HCT116 (cell line): ENCODE results near the gene RANGRF. TPM values are rescaled to one million over a fixed set of nuclear protein-coding genes. Genes with fewer than 3 reads are reported as not detected.

Source experiments
- ATAC-seq: fragments of 200-7000 bp; cut with Tn5 transposase; 2 replicates; pipeline ENCODE4 v1.9.1; 2020; ENCODE audit warnings: mild to moderate bottlenecking, moderate library complexity
- BruUV-seq: library from RNA; stranded (reverse); fragments of 400-500 nt; replicated peaks from 2 replicates; lab custom pipeline; 2021; lab: Mats Ljungman, UMichigan
- CTCF ChIA-PET: fragments of 300-600 bp; sonication (Branson Sonifier 250); formaldehyde crosslinking; loops from one replicate; lab custom pipeline; 2021; ENCODE audit warnings: antibody characterized with exemption; lab: Charles Lee
- POLR2A ChIA-PET: fragments of 300-600, 350-600 bp; sonication (Branson Sonifier 250); formaldehyde crosslinking; loops from one replicate; lab custom pipeline; 2021; ENCODE audit warnings: antibody characterized with exemption; lab: Charles Lee
- RAD21 ChIA-PET, 2 experiments: fragments of 300-600 bp; sonication (Branson Sonifier 250); formaldehyde crosslinking; loops; one replicate each; lab custom pipeline; 2023; ENCODE audit warnings: low total read pairs in 2 of 2; ENCODE audit not compliant: uncharacterized antibody in 2 of 2, unreplicated experiment in 2 of 2, low non-redundant PET in 1 of 2; lab: Charles Lee
- DNase-seq: peaks from one replicate; pipeline ENCODE4 v3.0.0-alpha.2; 2010; ENCODE audit warnings: low read depth, low spot score
- H2AFZ ChIP-seq: fragments of 200-600 bp; shearing (Covaris generic), sonication (generic); 2 replicates; pipeline ENCODE4 v1.6.1; 2017; ENCODE audit warnings: low read depth, mixed run types, mixed read lengths, antibody characterized with exemption, low read length; ENCODE audit not compliant: poor library complexity, severe bottlenecking
- H3K27ac ChIP-seq: 2 replicates; pipeline ENCODE4 v1.5.1; 2012; ENCODE audit warnings: low read depth, low read length
- H3K27me3 ChIP-seq: fragments of 200-600 bp; sonication (generic); 2 replicates; pipeline ENCODE4 v1.6.1; 2016; ENCODE audit warnings: mixed run types, low read length, mixed read lengths; ENCODE audit not compliant: insufficient read depth
- H3K36me3 ChIP-seq, 2 experiments: fragments of 200-500 bp in 1 of 2; fragments of 200-600 bp in 1 of 2; sonication (Bioruptor generic) in 1 of 2; sonication (generic) in 1 of 2; 2 replicates each; pipeline versions ENCODE4 v1.5.1 to v1.6.1; 2014 to 2016; ENCODE audit warnings: low read length in 2 of 2, inconsistent platforms in 1 of 2, mixed read lengths in 1 of 2, mixed run types in 1 of 2; ENCODE audit not compliant: insufficient read depth in 2 of 2, control insufficient read depth in 1 of 2
- H3K4me1 ChIP-seq, 2 experiments: fragments of 200-600 bp in 1 of 2; sonication (generic) in 1 of 2; 2 replicates each; pipeline versions ENCODE4 v1.5.1 to v1.6.1; 2012 to 2017; ENCODE audit warnings: low read length in 2 of 2, inconsistent platforms in 1 of 2, mild to moderate bottlenecking in 1 of 2, mixed read lengths in 1 of 2, mixed run types in 1 of 2, moderate library complexity in 1 of 2; ENCODE audit not compliant: insufficient read depth in 2 of 2, control insufficient read depth in 1 of 2
- H3K4me2 ChIP-seq: fragments of 200-600 bp; sonication (generic); 2 replicates; pipeline ENCODE4 v1.6.1; 2017; ENCODE audit warnings: mixed run types, low read length, mixed read lengths
- H3K4me3 ChIP-seq, 2 experiments: fragments of 200-600 bp in 1 of 2; sonication (generic) in 1 of 2; replicated peaks in 1 of 2; 2 replicates each; pipeline ENCODE4 v1.5.1; 2011 to 2016; ENCODE audit warnings: low read length in 2 of 2, control low read depth in 1 of 2, low read depth in 1 of 2, mild to moderate bottlenecking in 1 of 2, mixed read lengths in 1 of 2, mixed run types in 1 of 2
- H3K79me2 ChIP-seq: fragments of 200-600 bp; sonication (generic); 2 replicates; pipeline ENCODE4 v1.6.1; 2017; ENCODE audit warnings: mild to moderate bottlenecking, mixed run types, low read length, moderate library complexity, mixed read lengths; ENCODE audit not compliant: insufficient read depth
- H3K9ac ChIP-seq: fragments of 200-600 bp; sonication (generic); 2 replicates; pipeline ENCODE4 v1.6.1; 2016; ENCODE audit warnings: low read length, mixed read lengths
- H3K9me2 ChIP-seq: fragments of 200-600 bp; sonication (generic), shearing (Covaris generic); 2 replicates; pipeline ENCODE4 v1.6.1; 2017; ENCODE audit warnings: mixed run types, mild to moderate bottlenecking, moderate library complexity; ENCODE audit not compliant: insufficient read depth
- H3K9me3 ChIP-seq, 2 experiments: fragments of 200-500 bp in 1 of 2; fragments of 200-600 bp in 1 of 2; sonication (Bioruptor generic) in 1 of 2; sonication (generic) in 1 of 2; 2 replicates each; pipeline ENCODE4 v1.6.1; 2014 to 2017; ENCODE audit warnings: low read length in 2 of 2, mixed read lengths in 2 of 2, inconsistent platforms in 1 of 2, low read depth in 1 of 2, mild to moderate bottlenecking in 1 of 2, mixed run types in 1 of 2, moderate library complexity in 1 of 2; ENCODE audit not compliant: control insufficient read depth in 1 of 2, insufficient read depth in 1 of 2
- H4K20me1 ChIP-seq: fragments of 200-600 bp; sonication (generic), shearing (Covaris generic); 2 replicates; pipeline ENCODE4 v1.6.1; 2017; ENCODE audit warnings: mixed run types, mild to moderate bottlenecking, moderate library complexity; ENCODE audit not compliant: insufficient read depth
- CEBPB ChIP-seq: IDR thresholded peaks from 2 replicates; pipeline ENCODE4 v1.6.1; 2012; ENCODE audit warnings: low read depth
- EGR1 ChIP-seq: IDR thresholded peaks from 2 replicates; pipeline ENCODE4 v1.6.1; 2012; ENCODE audit warnings: low read depth
- EZH2phosphoT487 ChIP-seq: fragments of 200-600 bp; IDR thresholded peaks from 2 replicates; pipeline ENCODE4 v1.6.1; 2018; ENCODE audit warnings: antibody characterized with exemption, borderline replicate concordance
- FOSL1 ChIP-seq: IDR thresholded peaks from 2 replicates; pipeline ENCODE4 v1.6.1; 2012; ENCODE audit warnings: low read depth
- POLR2A ChIP-seq: IDR thresholded peaks from 2 replicates; pipeline ENCODE4 v1.7.0; 2011; ENCODE audit warnings: borderline replicate concordance; ENCODE audit not compliant: insufficient read depth, insufficient read length; ENCODE audit errors: extremely low read depth
- SP1 ChIP-seq: IDR thresholded peaks from 2 replicates; pipeline ENCODE4 v1.6.1; 2012; ENCODE audit warnings: low read depth
- ZFX ChIP-seq: fragments of 450-650 bp; IDR thresholded peaks from 2 replicates; pipeline ENCODE4 v1.6.1; 2017
- ZNF274 ChIP-seq: fragments of 200-500 bp; sonication (Bioruptor generic); IDR thresholded peaks from 2 replicates; pipeline ENCODE4 v1.6.1; 2014; ENCODE audit warnings: mild to moderate bottlenecking, low read depth, low read length, inconsistent platforms
- intact Hi-C: fragments of 100-400 bp; cut with micrococcal nuclease; formaldehyde crosslinking; loops from 2 replicates; pipeline ENCODE4 v1.10.0; 2022
- total RNA-seq: library from RNA; stranded (reverse); gene quantifications from one replicate; pipeline ENCODE4 v1.2.1, GENCODE V29; 2021; ENCODE audit not compliant: unreplicated experiment
- TF ChIP-seq, protein P1 (sequence below): IDR thresholded peaks from 2 replicates; pipeline ENCODE4 v1.6.1; 2012
- TF ChIP-seq, protein P2 (sequence below): IDR thresholded peaks from 2 replicates; pipeline ENCODE4 v1.6.1; 2012

Gene RANGRF
- total RNA-seq, 1 experiment from 2014 or later: 33.2 TPM

GRCh38 chr17:8256291-8256690, 32.2 kb upstream of the RANGRF start (continued):
- TF ChIP-seq CEBPB (no peak), POLR2A (no peak)
- TF ChIP-seq, all 23 proteins: peak for 0

DNA sequence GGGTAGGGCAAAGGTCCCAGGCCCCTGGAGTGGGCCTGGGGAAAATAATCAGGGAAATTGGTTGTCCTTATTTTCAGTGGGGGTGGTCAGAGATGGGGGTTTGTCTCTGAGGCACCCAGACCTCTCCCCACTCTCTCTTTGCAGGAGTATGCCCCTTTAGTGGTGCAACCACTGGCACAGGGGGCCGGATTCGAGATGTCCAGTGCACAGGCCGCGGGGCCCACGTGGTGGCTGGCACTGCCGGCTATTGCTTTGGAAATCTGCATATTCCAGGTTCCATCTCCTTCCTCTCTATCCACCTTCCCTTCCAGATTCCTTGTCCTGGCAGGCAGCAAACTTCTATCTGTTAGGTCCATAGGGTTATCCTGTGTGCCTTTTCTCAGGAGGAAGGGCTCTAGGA, 31.8 kb upstream of the RANGRF start:
- H3K79me2 ChIP-seq: peaks cover 38% of the 10 kb centered on the region
- H3K9me3 ChIP-seq: no peaks in the 10 kb centered on the region
- H3K9me2 ChIP-seq: no peaks in the 10 kb centered on the region
- H3K36me3 ChIP-seq: peaks cover 36 to 49% of the 10 kb centered on the region in 2 experiments; a peak in 3 of 4 replicates
- no peak for ATAC-seq
- ChIA-PET CTCF (no interaction called here), POLR2A (no interaction called here), RAD21 (no interaction called here)
- BruUV-seq: no TSS peak
- no peak for DNase-seq
- H3K9ac ChIP-seq: no peak overlapping the region
- TF ChIP-seq EGR1: no peak
- TF ChIP-seq FOSL1: no peak
- TF ChIP-seq ZFX: no peak
- H3K4me1 ChIP-seq: no peaks in the 10 kb centered on the region
- H3K4me2 ChIP-seq: no peak overlapping the region
- no peaks in the 10 kb centered on the region for H3K27me3 ChIP-seq
- no peak overlapping the region for H3K4me3 ChIP-seq
- H3K27ac ChIP-seq: no peak overlapping the region
- intact Hi-C loops: no loop called here
- peaks cover 3% of the 10 kb centered on the region; the same call in 1 of the 2 replicates for H4K20me1 ChIP-seq
- H2AFZ ChIP-seq: no peak overlapping the region

DNA sequence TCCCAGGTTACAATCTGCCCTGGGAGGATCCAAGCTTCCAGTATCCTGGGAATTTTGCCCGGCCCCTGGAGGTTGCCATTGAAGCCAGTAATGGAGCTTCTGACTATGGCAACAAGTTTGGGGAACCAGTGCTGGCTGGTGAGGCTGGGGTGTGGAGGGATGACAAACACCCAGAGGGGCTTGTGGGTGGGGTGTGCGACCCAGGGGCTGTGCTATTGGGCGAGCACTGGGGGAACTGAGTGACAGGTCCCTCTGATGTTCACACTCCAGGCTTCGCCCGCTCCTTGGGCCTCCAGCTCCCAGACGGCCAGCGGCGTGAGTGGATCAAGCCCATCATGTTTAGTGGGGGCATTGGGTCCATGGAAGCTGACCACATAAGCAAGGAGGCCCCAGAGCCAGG, 30.7 kb upstream of the RANGRF start:
- Histone ChIP-seq H3K9me2 (no peaks in the 10 kb centered on the region), H3K4me3 (no peak overlapping the region), H3K27ac (no peak overlapping the region), H3K4me2 (no peak overlapping the region), H3K9me3 (no peaks in the 10 kb centered on the region), H4K20me1 (peaks cover 3% of the 10 kb centered on the region; the same call in 1 of the 2 replicates), H3K36me3 (peaks cover 40 to 56% of the 10 kb centered on the region in 2 experiments; a peak in 3 of 4 replicates), H2AFZ (no peak overlapping the region)
- intact Hi-C loops: no loop called here
- no peak for ATAC-seq
- RAD21 ChIA-PET: no interaction called here
- POLR2A ChIA-PET: no interaction called here
- TF ChIP-seq EGR1 (no peak), ZNF274 (no peak), SP1 (no peak), EZH2phosphoT487 (no peak), ZFX (no peak)
- TF ChIP-seq, protein P1, sequence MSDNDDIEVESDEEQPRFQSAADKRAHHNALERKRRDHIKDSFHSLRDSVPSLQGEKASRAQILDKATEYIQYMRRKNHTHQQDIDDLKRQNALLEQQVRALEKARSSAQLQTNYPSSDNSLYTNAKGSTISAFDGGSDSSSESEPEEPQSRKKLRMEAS: no peak
- TF ChIP-seq, protein P2, sequence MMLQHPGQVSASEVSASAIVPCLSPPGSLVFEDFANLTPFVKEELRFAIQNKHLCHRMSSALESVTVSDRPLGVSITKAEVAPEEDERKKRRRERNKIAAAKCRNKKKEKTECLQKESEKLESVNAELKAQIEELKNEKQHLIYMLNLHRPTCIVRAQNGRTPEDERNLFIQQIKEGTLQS: no peak
- TF ChIP-seq, all 23 proteins: peak for 0
- Histone ChIP-seq H3K9ac (no peak overlapping the region), H3K79me2 (peaks cover 28% of the 10 kb centered on the region), H3K27me3 (no peaks in the 10 kb centered on the region), H3K4me1 (no peaks in the 10 kb centered on the region)
- no TSS peak for BruUV-seq
- CTCF ChIA-PET: no interaction called here
- no peak for DNase-seq
